Stimulated activated CD8-positive, alpha-beta memory T cell treated with anti-CD3 and anti-CD28 coated beads, Interleukin-15, amount 100 ng/mL, for 48 hours (primary cell): ENCODE measurements around the gene SPTBN5.
A peak's percentile ranks its signal among the peaks of the same experiment; 100 is the strongest.

Experiments
- DNase-seq, 2 donors: peaks; one replicate each; pipeline ENCODE4 v3.0.0-alpha.2; 2020; ENCODE audit warnings: low read depth in 2 of 2

Gene SPTBN5

DNA sequence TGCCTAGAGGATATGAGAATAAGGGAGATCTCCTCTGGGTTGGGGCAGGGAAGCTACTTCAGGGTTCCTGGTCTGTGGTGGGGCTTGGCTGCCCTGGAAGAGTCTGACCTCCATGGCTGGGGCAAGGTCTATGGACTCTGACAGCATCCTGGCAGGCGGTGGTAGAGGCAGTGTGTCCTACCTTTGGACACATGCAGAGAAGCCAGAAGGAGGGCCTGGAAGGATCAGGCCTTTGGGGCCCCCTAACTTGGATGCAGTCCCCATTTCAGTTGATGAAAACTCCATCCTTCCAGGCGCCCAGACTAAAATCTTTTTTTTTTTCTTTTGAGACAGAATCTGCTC, 10.4 kb downstream of the SPTBN5 start:
- DNase-seq = no peak

DNA sequence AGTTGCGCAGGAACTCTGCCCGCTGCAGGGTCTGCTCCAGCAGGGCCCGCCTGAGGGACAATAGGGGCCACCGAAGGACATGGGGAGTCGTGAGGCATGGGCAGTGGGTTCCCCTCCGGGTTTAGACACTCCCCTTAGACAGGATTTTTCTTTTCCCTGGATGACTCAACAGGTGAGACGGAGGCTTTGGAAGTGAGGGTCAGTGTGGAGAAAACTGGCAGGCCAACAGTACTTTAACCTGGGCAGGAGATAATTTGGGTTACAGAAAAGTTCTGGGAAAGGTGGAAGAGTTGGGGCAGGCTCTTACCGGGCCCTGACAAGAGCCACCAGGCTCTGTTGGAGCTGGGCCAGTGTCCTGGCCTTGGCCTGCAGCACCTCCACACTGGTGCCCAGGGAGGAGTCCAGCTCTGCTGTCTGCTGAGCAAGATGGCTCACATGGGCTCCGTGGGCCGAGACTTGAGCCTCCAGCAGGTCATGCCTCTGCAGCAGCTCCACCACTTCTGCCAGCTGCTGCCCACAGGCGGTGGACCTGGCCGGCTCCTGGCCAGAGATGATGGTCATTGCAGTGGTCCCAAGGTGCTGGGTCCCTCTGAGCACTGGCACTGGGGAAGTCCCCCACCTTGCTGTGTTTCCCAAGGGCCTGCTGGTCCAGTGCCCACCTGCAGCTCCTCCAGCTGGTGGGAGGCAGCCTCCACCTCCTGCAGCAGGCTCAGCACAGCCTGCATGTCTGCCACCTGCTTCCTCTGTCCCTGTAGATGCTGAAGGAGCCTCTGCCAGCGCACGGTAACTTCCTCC, 11.0 kb downstream of the SPTBN5 start:
- no peak for DNase-seq

DNA sequence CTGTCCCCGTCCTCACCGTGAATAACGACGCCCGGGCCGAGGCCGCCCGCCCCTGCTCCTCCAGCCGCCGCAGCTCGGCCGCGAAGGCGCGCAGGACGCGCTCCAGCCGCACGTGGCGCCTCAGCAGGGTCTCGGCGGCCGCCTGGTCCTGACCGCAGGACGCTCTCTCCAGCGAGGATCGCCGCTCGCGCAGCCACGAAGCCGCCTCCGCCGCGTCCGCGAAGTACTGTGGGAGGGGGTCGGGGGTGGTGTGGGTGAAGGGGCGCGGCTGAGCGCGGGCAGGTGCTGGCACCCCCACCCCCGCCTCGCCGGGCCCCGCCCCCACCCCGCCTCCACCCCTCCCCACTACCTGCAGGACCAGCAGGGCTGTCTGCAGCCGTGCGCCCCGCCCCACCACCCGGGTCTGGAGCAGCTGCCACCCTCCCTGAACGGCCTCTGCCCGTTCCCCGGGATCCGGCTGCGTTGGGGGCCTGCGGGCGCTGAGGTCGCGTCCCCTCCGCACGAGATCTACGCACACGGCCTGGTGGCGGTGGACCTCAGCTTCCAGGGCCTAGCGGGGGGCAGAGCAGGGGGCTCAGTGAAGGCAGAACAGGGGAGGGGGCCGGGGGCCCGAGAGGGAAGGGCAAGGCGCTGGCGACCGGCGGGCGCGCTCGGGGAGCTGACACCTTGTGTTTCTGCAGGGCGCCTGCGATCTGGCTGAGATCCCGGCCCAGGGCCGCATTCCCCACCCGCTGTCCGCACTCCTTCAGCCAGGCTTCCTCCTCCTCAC, 11.7 kb downstream of the SPTBN5 start:
- DNase-seq = no peak

DNA sequence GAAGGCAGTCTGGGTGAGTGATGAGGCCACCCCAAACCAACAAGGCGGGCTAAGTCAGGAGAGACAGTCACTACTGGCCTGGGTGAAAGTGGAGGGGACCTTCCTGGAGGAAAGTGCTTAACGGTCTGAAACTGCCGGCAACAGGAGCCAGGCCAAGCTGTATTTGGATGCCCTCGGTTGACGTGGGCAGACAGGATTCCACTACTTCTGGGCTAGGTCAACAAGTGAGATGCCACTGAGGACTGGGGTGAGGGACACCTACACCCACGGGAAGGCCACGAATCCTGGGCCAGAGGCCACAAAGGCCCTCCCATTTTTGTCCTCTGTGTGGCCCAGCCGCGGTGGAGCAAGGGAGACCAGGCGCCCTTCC, 12.3 kb downstream of the SPTBN5 start:
- no peak for DNase-seq

DNA sequence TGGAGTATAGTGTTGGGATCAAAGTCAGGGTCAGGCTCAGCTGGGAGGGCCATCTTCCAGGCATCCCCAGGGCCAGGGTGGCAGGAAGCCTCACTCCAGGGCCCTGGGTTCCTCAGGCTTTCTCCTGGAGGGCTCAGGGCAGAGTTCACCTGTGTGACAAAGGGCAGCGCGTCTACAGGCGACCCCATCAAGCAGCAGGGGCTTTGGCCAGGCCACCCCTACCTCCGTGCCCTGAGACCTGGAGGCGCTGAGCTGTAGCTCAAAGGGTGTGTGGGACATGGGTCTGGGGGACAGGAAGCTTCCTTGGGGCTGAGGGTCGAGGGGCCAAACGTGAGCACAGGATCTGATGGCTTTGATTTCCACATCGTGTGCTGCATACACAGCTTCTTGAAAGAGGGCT, 12.8 kb downstream of the SPTBN5 start:
- no peak for DNase-seq

DNA sequence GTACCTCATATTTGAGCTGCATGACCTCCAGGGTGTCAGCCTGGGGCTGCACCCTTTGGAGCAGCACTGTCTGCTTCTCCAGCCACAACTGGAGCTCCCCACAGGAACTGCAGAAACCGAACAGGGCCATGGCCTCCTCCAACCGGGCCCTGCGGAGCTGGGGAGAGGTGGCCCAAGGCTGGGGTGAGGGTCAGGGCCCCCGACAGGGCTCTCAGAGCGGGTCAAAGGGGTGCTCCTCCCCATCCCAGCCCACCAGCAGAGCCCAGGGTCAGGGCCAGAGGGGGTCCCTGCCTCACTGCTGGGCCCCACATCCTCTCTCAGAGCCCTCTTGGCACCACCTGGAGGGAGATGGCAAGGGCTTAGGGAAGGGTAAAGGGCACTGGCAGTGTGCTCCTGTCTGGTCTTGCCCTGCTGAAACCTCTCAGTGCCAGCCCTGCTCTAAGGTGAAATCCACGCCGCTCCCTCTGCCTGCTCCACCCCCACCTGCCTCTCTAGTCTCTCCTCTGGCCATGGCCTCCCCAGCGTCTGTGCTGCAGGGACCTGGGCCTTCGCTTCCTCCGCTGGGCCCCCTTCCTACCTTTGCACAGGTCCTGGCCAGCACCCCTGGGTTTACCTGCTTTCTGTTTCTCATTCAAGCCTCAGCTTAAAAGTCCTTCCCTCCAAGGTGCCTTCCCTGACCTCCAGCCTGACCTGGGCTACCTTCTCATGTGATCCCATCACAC, 13.5 kb downstream of the SPTBN5 start:
- no peak for DNase-seq

DNA sequence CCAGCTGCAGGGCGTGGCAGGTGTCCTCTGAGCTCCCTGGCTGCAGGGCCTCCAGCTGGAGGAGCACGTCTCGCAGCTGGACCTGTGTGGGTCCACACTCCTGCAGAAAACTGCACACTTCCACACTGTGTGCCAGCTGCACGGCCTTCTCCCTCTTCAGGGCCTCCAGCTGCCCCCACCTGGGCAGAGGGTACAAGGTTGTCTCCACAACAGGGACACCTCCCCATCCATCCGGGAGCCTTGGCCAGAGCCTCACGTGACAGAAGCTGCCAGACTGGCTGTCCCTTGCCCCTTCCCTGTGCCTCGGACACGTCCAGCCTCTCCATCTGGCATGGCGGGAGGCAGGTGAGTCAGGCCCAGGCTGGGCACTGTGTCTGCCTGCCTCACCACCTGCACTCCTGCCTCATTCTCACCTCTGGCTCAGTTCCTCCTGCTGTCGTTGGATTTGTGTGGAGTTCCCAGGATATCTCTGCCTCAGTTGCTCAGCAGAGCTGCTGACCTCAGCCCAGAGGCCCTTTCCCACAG, 14.5 kb downstream of the SPTBN5 start:
- no peak for DNase-seq

DNA sequence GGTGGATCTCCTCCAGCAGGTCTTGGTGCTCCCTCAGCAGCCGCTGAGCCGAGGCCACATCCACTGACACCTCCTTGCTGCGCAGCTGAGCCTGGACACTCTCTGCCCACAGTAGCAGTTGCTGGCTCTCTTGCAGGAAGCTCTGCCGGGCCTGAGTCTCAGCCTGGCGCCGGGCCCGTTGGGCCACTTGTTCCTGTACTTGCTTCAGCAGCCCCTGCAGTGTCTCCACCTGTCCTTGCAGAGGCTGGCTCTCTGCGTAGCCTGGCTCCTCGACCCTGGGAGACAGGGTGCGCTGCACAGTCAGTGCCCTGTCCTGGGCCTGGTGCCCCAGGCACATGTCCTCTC, 15.5 kb downstream of the SPTBN5 start:
- DNase-seq = no peak

DNA sequence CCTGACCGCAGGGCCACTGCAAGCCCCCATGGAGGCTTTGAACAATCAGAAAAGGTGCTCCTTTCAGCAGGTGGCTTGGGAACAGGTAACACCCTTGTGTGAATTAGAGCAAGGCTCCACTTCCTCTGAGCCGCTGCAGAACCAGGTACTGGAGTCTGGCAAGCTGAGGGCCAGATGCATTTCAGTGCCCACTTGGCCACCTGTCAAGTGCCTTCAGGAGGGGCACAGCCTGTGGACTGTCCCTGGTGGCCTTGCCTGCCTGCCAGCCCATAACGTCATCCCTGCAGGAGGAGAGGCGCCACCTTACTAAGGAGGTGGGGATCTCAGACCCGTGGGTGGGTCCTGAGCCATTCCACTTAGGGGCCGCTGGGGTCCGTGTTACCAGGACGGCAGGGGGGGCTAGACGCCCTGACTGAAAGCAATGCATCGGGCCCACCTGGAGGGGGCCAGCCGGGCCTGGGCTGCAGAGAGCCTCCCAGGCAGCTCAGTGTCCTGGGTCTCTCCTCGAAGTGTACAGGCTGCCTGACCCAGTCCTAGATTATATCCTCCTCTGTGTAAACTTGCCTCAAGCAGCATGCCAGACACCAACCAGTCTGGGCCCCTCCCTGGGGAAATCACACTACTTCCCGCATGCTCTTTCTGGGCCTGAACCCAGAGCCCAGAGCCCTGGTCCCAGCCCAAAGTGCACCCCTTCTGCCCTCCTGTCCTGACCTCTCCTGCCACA, 16.1 kb downstream of the SPTBN5 start:
- DNase-seq = no peak

DNA sequence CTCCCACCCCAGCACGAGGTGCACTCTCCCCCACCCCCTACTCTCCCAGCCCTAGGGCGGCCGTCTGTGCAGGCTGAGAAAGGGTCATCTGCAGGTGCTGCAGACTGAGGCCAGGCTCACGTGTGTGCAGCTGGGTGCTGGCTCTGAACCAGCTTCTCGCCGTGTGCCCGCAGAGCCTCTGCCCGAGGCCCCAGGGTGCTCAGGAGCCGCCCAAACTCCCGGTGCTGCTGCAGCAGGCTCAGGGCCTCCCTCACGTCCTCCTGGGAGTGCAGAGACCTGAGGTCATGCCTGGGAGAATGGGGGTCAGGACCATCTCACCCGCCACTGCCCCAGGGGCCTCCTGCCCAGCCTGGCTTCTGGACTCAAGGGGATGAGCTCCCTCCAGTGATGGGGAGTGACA, 17.2 kb downstream of the SPTBN5 start:
- DNase-seq = no peak

DNA sequence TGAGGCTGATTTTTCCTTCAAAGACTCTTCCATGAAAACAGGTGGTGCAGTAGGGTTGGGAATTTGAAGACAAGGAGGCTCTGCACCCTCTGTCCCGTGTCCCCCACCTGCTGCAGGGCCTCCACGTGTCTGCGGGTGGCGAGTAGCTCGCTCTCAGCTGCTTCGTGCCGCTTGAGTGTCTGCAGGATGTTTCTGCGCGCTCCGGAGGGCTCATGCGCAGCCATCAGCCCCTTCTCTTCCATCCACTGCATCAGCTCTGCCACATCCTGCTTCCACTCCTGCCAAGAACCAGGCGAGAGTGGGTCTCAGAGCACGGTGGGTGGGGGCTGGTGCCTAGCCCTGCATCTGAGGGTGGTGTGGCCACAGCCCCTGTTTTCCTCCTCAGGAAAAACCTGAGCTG, 17.8 kb downstream of the SPTBN5 start:
- DNase-seq = no peak

DNA sequence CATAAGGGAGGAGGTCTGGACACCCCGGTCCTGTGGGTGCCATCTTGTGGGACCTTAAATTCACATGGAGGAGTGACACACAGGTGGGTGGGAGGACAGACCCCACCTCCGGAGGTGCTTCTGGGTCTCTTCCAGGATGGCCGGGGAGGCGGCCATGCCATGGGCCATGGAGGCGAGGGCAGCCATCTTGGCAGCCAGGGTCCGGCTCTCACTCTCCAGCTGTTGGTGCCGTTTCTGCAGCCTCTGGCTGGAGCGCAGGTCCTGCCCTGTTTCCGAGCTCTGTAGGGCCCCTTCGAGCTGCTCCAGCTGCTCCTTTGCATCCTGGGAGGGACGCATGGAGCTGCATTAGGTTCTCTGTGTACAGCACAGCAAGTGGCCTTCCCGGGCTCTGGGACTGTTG, 19.1 kb downstream of the SPTBN5 start:
- no peak for DNase-seq

DNA sequence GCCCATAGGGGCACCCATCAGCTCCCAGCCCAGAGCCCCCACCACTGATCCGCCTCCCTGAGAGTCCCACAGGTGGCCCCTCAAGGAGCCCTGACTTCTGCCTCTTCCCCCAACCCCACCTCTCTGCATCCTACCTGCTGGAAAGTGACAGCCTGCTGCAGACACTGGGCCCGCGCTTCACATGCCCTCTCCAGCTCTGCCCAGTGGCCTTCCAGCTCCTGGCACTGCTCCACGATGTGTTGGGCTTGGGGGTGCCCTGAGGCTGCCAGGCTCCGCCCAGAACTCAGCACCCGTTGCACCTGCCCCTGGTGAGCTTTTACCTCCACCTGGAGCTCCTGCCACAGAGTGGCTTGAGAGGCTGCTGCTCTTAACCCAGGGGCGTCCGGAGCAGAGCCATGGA, 20.1 kb downstream of the SPTBN5 start:
- no peak for DNase-seq

DNA sequence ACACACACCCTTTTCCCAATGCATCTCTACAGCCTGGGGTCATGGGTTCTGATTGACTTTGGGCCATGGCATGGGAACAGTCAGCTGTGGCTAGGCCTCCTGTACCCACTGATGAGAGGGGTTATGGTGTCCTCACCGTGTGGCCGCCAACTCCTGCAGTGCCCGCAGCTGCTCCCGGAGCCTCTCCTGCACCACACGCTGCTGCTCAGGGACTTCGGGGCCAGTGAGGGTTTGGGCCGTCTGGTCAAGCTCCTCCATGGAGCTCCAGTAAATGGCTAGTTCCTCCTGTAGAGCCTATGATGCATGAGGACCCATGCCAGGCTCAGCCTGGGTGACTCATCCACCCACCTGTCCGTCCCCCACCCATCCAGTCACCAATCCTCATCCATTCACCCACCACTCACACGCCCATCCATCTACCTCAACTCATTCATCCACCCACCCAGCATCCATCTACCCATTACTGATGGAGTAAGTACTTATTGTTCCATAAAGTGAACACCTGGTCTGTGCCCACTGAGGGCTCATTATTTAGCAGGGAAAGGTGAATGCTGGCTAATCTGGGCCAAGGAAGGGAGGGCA, 21.6 kb downstream of the SPTBN5 start:
- no peak for DNase-seq

DNA sequence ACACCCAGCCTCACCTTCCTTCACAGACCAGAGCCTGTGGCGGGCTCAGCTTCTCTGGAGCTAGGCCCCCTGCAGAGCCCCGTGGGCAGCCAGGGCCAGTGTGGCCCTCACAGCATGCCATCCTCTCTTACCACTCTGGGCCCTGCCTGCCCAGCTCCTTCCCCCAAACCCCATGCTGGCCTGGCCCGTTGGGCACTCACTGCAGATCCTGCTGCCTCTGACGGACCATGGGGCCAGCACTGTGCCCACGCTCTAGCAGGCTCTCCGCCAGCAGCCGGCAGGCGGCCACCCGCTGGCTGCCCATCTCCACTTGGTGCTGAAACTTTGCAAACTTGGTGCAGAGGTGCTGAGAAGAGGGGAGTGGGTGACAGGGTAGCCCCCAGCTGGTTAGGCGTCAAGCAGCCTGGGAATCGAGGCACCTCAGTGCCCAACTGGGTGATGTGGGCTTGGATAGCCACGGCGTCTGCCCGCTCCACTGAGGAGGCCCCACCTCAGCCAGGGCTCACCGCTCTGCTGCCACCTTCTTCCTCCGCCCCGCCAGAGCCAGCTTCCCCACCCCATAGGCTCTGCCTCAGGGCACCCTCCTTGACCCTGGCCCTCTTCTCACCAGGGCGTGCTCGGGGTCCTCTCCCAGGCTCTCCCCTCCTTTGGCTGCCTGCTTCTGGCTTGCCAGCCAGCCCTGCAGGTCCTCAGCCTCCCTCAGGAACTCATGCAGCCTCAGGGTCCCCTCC, 22.5 kb downstream of the SPTBN5 start:
- DNase-seq = no peak

DNA sequence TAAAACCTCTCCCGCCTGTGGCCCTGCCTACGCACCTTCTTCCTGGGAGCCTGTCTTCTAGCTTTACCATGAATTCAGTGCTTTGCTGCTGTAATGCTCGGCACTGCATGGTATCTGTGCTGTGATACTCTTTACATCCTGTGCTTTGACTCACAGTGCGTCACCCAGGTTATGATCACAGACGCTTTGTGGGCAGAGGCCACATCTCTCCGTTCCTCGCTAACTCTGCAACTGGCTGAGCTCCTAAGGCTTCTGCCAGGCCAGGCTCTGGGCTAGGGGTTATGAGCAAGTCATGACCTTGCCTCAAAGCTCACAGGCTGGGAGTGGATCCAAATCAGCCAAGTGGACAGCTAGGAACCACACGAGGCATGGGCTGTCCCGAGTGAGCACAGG, 23.2 kb downstream of the SPTBN5 start:
- peak; percentile 53 to 58 for DNase-seq

DNA sequence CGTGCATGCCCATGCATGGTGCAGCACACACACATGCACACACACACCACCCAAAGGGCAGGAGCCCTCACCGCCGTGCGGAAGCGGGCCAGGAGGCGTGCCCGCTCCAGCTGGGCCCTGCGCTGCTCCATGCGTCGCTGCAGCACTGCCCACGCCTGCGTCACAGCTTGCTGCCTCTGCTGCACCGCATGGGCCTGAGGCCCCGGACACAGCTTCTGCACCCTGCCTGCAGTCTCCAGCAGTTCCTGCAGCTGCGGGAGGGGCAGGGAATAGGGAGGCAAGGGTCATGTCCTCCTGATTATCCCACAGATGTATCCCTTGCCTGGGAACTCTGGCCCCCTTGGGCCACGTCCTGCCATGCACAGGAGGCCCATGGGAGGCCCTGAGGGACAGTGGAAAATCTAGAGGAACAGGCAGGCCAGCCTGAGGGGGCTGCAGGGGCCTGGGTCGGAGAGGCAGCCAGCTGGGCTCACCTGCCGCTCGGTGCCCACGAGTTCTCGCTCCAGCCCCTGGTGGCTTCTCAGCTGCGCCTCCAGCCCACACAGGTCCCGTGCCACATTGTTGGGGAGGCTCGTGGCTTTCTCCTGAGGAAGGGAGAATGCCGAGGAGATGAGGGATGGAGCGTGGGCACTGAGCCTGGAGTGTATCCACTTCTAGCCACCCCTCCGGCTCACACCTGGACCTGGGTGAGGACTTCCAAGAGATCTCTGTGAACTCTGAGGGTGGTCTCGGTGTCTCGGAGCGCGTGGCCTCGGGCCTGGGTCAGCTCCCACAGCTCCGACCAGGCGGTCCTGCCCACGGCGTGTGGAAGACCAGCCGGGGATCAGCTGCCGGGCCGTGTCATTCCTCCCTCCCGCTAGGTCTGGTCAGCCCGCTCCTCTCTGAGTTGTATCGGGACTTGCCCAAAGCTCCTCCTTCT, 23.8 kb downstream of the SPTBN5 start:
- DNase-seq = no peak

DNA sequence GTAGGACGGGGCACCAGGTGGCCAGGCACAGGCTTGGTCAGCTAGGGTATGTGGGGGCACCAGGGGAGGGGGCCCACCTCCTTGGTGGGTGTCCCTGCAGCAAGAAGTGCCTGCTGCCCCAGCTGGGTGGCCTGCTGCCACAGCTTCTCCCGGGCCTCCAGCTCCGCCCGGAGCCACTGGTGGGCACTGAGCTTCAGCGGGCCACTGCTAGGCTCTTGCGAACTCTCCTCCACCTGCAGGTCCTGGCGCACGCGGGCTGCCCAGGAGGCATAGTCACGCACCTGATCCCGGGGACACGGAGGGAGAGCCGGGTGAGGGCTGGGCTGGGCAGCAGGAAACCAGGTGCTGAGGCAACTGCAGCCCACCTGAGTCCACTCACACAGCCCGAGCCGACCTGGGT, 25.5 kb downstream of the SPTBN5 start:
- no peak for DNase-seq

DNA sequence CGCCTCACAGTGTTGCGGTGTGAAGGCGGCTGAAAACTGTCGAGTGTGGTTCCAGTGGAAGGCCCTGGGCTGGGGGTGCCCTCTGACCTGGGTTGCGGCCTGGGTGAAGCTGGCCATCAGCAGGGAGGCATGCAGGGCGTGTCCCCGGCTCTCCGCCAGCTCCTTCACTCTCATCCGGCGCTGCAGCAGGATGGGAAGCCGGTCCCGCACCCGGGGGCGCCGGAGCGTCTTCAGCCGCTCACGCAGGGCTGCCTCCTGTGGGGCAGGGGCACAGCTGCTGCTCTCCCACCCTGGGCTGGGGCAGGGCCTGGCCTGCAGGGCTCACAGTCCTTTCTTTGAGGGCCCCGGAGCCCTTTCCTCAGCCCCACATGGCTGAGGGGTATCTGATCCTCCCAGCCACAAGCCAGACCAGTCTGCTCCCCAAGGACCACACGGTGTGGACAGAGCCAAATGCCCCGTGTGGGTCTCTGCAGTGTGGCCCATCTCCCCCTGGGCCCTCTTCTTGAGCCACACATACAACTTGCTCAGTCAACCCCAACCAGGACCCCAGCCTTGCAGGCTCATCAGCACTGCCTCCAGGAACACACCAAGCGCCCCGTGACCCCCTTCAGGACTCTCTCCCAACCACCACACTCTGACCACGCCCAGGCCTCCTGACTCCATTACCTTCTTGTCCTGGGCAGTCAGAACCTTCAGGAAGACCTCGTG, 26.8 kb downstream of the SPTBN5 start:
- DNase-seq = no peak
